Fibroblast of the aortic adventitia (primary cell): ENCODE results near the gene TUBB4B. TPM values are rescaled to one million over a fixed set of nuclear protein-coding genes. Genes with fewer than 3 reads are reported as not detected.

Source experiments
- DNase-seq: peaks from one replicate; pipeline ENCODE4 v3.0.0-alpha.2; 2010; ENCODE audit warnings: low read depth
- H3K4me3 ChIP-seq: 2 replicates; pipeline ENCODE4 v1.5.1; 2011; ENCODE audit warnings: low read depth, mild to moderate bottlenecking, control low read depth, low read length, moderate library complexity
- total RNA-seq: library from RNA; depleted of rRNA; stranded (reverse); fragments of >200 nt; gene quantifications from 2 replicates; pipeline ENCODE4 v1.2.3, GENCODE V29; 2012; ENCODE audit warnings: low replicate concordance
- TF ChIP-seq, protein P1 (sequence below): IDR thresholded peaks from 2 replicates; pipeline ENCODE4 v1.5.1; 2011; ENCODE audit warnings: mild to moderate bottlenecking, low read length, control low read depth, inconsistent platforms; ENCODE audit not compliant: insufficient read depth

Gene TUBB4B
- total RNA-seq, 1 donor = 195 TPM

DNA sequence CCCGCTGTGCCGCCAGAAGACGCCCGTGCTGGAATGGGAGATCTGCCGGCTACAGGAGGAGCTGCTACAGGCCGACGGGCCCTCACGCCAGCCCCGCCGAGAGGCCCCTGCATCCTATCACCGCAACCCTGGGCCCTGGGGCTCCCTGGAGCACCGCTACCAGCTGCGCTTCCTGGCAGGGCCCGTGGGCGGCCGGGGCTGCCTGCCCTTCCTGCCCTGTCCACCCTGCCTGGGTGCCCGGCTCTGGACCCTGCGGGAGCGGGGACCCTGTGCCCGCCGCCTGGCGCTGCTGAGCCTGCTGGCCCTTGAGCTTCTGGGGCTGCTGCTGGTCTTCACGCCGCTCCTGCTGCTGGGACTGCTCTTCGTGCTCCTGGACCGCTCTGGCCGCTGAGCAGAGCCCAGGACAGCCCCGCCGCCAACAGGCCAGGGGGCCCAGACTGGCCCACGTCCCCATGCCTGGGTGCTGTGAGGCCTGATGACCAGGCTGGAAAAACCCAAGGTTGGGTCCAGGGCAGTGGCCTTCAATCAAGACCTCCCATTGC is 22.8 kb upstream of the TUBB4B start:
- TF ChIP-seq, protein P1, sequence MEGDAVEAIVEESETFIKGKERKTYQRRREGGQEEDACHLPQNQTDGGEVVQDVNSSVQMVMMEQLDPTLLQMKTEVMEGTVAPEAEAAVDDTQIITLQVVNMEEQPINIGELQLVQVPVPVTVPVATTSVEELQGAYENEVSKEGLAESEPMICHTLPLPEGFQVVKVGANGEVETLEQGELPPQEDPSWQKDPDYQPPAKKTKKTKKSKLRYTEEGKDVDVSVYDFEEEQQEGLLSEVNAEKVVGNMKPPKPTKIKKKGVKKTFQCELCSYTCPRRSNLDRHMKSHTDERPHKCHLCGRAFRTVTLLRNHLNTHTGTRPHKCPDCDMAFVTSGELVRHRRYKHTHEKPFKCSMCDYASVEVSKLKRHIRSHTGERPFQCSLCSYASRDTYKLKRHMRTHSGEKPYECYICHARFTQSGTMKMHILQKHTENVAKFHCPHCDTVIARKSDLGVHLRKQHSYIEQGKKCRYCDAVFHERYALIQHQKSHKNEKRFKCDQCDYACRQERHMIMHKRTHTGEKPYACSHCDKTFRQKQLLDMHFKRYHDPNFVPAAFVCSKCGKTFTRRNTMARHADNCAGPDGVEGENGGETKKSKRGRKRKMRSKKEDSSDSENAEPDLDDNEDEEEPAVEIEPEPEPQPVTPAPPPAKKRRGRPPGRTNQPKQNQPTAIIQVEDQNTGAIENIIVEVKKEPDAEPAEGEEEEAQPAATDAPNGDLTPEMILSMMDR = no peak
- no peak for DNase-seq
- no peak overlapping the region for H3K4me3 ChIP-seq

DNA sequence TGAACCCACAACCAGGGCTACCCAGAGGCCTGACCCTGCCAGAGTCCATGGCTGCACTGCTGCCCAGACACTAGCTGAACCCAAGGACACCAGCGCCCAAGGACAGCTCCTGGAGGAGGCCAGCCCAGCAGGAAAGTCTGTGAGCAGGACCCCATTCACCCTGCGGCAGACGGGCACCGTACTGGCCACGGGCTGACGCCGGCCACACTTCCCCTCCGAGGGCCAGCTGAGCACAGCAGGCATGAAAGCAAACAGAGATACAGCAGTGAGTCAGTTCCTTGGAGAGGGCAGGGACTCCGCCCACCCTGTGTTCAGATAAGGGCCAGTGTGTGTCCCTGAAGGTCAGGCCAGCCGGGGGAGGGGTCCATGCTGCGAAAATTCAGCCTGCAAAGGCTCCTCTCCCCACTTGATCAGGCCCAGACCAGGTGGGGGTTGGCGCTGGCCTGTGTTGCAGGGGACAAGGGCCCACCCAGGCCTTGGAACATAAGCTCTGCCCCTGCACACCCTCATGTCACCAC is 22.3 kb upstream of the TUBB4B start:
- no peak overlapping the region for H3K4me3 ChIP-seq
- DNase-seq = peak; percentile 55
- TF ChIP-seq, protein P1 = no peak

DNA sequence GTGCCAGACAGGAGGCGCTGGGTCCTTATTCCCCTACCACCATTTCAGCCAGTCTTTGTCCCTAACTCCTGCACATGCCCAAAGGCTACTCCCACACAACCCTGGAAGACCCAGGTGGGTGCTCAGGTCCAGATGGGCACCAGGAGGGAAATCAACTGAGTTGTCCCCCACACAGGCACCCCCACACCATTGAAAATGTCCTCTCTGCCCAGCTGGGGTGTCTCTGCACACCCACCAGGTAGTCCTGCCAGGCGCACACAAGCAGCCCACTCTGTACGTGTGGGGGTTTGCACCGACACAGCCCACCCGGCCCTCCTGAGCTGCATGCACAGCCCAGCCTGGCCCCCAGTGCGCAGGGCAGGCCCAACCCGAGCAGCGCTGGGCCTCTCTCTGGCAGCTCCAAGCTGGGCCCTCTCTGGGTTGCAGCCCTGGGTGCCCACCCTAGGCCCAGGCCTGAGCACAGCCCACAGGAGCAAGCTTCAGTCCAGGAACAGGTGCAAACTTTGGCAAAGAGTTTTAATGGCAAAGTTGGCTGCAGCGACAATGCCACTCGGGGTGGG is 21.2 kb upstream of the TUBB4B start:
- DNase-seq = no peak
- no peak overlapping the region for H3K4me3 ChIP-seq
- TF ChIP-seq, protein P1 = no peak

DNA sequence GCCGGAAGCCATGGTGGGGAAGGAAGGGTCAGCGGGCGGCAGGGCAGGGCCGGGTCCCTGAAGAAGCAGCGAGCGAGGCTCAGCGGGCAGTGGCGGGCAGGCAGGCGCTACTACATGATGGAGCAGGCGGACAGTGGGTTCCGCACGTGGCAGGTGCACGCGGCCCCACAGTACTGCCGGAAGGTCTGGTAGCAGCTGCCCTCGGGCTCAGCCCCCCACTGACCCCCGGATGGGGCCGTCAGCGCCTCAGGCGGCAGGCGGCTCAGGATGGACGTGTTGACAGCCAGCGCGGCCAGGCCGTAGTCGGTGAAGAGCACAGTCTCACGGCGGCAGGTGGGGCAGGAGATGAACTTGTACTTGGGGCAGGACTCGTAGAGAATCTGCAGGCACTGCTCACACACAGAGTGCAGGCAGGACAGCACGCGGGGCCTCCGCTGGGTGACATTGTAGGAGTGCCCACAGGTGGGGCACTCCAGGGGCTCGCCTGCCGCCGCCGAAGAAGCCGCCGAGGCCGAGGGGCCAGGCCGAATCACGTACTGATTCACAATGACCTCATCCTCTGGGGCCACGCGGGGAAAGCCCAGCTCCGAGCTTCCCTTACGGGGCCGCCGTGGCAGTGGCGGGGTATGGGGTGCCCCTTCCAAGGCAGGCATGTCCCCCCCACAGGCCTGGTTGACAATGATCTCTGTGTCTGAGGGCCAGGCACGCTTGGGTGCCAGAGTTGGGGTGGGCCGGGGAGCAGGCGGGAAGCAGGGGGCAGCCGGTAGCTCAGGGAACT is 20.6 kb upstream of the TUBB4B start:
- H3K4me3 ChIP-seq = no peak overlapping the region
- DNase-seq = no peak
- TF ChIP-seq, protein P1 = no peak

DNA sequence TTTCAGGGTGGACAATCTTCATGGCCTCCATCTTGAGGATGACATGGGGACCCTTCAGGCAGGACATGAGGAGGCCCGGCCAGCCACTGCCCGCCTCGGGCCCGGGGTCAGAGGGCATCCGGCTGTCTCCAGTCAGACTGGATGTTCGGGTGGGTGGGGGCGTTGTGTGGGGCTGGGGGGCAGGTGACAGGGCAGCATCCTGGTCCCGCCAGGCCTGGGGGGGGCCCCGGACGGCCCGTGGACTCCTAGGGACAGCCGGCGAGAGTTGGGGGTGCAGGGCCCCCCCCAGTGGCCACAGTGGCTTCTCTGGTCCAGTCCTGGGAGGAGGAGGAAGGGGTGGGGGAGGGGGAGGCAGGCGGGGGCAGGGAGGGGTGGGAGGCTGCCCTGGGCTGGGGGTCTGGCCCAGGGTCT is 20.0 kb upstream of the TUBB4B start:
- DNase-seq = no peak
- H3K4me3 ChIP-seq = no peak overlapping the region
- TF ChIP-seq, protein P1 = no peak

DNA sequence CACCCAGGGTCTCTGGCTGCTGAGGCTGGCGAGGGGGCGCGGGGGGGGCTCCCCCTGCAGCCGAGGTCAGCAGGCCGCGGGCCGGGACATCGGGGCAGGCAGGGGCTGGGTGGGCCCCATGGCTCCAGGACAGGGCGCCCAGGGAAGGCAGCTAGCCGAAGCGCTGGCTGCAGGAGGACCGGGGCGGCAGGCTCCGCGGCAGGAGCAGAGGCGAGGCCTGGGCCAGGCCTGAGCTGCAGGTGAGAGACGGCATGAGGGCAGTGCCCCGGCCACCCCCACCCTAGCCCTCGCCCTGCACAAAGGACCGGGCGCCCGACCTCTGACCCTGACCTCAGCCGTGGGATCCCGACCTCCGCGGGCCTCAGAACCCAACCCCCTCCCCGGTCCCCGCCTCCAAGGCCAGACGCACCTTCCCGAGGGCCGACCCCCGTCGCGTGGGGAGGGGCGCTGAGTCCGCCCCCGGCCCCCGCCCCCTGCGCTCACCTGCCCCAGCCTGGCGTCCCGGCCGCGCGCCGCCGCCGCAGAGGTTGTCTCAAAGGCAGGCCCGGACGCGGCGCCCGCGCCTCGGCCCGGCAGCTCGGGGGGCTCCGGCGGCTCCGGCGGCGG is 19.5 kb upstream of the TUBB4B start:
- DNase-seq = no peak
- H3K4me3 ChIP-seq = peak overlapping the region; percentile 14
- TF ChIP-seq, protein P1 = no peak
